Fibroblast of peridontal ligament (primary cell): ENCODE measurements around the gene GALNT17.
A peak's percentile ranks its signal among the peaks of the same experiment; 100 is the strongest.

ENCODE experiments used
- DNase-seq: peaks from one replicate; pipeline ENCODE4 v3.0.0-alpha.2; 2010; ENCODE audit errors: extremely low read depth

Gene GALNT17

DNA sequence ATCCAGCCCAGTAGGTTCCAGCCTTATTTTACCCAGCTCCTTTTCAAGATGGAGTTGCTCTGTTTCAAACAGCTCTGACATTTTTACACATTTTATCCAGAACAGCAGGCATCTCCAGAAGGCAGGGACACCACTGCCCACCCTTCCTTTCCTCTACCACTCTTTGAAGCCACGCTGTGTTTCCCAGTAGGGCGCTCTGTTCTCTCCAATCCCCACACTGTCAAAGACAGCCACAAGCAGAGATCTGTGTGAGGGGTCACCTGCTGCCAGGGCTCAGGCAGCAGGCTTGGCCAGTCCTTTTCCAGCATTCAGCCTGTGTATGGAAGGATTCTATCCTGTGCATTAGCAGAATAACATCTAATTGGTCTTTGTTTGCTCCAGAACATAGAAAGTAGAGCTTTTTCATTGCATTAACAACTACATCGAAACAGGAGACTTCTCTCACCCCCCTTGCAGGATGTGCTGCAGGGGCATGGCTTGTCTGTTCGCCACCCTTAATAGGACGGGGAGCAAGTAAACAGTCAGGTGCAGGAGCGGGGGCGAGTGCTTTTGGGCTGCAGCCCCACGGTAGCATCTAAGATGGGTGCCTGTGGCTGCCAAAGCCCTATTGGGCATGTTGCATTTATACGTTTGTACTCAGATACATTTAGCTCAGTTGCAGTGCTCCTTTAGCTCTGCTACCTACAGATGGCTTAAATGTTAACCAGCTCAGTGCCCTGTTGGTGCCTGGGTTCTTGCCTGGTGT lies 326.1 kb downstream of the GALNT17 start:
- DNase-seq: no peak

DNA sequence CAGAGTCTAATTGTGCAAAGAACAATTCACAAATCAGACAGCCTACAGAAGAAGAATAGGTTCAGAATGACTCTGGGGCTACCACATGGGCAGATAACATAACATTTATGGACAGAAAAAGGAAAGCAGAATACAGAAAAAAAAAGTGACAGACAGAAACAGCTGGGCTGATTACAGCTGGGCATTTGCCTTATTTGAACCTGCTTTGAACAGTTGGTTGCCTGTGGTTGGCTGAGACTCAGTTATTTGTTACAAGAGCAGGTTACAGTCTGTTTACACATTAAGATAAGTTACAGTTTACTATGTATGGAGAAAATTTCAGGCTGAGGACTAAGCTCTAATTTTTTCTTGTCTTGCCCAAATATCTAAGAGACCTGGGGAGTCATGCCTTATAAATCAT lies 327.2 kb downstream of the GALNT17 start:
- DNase-seq: no peak

DNA sequence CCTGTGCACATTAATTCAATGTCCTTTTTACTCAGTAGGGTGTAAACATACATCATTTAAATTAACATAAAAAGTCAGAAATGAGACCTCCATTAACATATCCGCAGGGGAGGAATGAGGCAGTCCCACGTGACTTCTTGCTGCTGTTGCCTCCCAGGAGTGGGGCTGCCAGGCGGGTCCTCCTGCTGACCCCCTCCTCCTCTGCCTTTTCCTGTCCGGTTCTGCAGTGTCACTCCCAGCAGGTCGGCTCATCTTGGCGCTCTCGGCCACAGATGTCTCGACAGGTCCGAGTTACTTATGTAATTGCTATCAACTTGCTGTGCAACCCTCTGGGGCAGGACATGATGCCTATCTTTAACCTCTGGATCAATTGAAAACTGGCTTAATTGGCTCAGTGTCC lies 329.6 kb downstream of the GALNT17 start:
- no peak for DNase-seq

DNA sequence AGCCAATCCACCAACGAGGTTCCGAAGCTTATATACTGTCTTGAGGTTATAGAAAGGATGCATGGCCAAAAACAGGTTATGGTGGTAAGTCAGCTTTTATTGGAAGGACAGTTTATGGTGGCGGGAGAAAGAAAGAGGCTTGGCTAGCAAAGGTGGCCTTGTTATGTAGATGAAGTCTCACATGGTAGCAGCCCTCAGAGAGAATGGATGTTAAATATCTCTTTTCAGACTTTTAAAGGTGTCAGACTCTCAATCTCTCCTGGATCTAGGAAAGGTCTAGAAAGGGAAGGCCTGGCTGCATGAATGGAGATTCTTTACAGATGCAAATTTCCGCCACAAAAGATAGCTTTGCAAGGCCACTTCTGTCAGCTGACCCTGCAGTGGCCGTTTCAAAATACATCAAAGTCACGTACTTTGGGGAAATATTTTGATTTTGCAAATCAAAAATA lies 333.8 kb downstream of the GALNT17 start:
- DNase-seq: no peak

DNA sequence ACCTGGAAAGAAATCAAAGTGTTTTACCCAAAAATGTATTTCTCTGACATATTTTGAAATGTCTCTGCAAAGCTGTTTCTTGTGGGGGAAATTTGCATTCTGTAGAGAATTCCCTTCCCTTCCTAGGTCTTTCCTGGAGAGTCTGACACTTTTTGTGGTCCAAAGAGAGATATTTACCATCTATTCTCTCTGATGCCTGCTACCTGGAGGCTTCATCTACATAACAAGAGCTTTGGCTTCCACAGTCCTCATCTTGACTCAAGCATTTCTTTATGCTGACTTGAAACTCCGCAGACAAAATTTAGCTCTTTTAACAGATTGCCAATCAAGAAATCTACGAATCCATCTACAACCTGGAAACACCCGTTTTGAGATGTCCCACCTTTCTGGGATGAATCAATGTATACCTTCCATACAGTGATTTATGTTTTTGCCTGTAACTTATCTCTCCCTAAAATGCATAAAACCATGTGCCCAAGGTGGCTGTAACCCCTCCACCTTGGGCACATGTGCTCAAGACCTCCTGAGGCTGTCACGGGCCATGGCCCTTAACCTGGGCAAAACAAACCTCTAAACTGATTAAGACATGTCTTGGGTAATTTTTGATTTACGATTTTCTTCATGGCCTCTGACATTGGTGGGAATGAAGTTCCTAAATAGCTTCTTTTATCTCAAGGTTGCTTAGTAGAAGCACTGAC lies 334.7 kb downstream of the GALNT17 start:
- DNase-seq: no peak

DNA sequence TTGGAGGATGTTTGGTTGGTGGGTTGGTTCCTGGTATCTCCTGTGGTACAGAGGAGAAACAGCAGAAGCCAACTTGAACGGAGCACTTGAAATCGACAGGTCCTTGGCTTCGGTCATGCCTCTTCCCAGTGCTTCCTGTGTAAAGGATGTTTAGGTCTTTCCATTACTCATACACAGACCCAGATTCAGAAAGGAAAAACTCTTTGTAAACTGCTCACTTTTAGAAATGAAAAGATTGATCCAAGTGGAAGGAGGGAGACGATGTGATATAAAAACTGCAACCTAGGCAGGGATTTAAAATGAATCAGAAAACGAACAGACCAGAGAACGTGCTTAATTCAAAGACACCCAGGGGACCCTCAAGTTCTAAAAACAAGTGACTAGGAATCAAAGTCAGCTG lies 338.4 kb downstream of the GALNT17 start:
- no peak for DNase-seq

DNA sequence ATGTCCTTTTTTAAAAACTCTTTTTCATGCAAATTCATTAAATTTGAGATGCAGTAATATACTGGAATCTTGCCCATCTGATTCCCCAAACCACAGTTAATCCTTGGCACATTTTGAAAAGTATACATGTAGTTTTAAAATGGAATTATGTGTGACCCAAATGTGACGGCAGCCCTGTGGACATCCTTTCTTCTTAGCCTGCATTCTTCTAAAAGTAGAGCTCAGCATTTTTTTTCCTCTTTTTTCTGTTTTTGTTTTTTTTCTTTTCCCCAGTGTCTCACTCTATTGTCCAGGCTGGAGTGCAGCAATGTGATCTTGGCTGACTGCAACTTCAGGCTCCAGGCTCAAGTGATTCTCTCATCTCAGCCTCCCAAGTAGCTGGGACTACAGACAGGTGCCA lies 338.9 kb downstream of the GALNT17 start:
- DNase-seq: no peak

DNA sequence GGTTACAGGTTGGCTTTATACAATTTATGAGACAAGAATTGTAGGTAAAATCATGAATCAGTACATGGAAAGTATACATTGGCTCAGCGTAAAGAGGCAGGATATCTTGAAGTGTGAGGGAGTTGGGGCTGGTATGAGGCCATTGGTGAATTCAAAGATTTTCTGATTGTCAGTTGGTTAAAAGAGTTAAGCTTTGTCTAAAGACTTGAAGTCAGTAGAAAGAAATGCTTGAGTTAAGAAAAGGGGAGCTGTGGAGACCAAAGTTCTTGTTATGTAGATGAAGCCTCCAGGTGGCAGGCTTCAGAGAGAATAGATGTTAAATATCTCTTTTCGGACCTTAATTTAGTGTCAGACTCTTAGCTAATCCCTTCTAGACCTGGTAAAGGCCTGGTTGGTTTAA lies 341.0 kb downstream of the GALNT17 start:
- DNase-seq: no peak

DNA sequence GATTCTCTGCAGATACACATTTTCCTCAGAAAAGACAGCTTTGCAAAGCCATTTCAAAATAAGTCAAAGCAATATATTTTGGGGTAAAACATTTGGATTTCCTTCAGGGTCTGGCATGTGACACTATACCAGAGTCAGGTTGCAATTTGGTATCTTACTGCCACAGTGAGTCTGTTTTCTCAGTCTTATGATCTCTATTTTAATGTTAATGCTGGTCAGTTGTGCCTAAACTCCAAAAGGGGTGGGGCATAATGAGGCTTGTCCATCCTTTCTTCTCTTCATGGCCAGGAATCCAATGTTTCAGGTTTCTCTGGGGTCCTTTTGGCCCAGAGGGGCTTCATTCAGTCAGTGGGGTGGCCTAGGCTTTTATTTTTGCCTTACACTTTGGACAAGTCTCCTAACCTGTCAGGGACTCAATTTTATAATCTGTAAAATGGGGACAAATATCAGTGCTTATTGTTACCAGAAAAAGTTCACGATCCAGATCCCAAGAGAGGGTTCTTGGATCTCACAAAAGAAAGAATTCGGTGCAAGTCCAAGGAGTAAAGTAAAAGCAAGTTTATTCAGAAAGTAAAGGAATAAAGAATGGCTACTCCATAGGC lies 341.5 kb downstream of the GALNT17 start:
- DNase-seq: no peak

DNA sequence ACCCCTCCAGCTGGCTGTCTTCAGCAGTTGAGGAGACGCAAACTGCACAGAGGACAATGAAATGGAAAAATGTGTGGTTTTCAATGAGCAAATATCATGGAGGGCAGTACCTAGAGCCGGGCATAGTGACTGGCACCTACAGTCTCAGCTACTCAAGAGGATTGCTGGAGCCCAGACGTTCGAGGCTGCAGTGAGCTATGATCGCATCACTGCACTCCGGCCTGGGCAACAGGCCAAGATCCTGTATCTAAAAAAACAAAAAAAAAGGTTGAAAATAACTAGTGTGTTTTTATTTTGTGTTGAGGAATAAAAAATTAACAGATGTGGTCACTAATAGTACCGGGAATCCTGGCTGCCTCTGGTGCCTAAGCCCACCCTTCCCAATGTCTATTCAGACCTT lies 345.5 kb downstream of the GALNT17 start:
- no peak for DNase-seq

DNA sequence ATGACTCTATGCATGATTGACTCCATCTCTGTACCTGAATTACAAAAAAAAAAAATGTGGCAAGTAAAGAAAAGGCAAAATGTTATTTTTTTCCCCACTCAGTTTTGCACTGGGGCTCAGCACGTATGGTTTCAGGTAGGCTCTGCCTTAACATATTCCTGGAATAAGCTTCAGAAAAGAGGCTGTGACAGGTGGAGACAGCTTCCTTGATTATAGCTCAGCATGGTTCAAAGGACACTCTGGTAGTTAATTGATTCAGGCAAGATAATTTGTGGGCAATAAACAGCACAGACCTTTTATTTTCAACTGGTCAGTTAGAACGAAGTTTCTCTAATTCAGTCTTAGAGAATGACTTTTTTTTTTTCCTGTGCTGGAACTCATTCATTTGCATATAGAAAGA lies 347.3 kb downstream of the GALNT17 start:
- DNase-seq: no peak

DNA sequence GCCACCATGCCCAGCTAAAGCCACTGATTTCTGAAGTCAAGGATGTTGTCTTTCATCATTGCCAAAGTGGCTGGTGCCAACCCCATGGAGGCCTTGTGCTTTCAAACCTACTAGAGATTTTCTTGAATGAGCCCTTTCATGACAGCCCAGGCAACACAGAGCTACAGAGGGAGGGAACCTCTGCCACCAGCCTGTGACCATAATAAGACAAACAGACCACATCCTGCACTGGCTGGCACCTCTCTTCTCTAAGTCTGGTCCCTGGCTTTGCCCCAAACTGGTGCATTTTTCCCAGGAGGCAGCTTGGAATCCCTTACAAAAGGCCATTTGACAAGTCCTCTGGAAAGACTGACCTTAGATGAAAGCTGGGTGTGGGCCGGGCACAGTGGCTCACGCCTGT lies 348.8 kb downstream of the GALNT17 start:
- DNase-seq: no peak

DNA sequence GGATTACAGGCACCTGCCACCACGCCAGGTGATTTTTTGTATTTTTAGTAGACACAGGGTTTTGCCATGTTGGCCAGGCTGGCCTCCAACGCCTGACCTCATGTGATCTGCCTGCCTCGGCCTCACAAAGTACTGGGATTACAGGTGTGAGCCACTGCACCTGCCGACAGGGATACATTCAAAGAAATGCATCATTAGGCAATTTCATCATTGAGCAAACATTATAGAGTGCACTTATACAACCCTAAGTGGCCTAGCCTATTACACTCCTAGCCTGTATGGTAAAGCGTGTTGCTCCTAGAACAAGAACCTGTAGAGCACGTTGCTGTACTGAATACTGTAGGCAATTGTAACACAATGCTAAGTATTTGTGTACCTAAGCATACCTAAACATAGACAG lies 350.3 kb downstream of the GALNT17 start:
- DNase-seq: no peak

DNA sequence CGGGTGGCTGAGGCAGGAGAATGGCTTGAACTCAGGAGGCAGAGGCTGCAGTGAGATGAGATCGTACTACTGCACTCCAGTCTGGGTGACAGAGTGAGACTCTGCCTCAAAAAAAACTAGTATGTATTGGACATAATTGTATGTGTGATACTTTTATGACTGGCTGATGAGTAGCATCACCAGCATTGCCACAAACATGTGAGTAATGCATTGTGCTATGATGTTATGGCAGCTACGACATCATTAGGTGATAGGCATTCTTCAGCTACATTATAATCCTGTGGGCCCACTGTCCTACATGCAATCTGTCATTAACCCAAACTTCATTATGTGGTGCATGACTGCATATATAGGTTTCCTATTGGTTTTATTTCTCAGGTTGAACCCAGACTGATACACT lies 352.4 kb downstream of the GALNT17 start:
- no peak for DNase-seq

DNA sequence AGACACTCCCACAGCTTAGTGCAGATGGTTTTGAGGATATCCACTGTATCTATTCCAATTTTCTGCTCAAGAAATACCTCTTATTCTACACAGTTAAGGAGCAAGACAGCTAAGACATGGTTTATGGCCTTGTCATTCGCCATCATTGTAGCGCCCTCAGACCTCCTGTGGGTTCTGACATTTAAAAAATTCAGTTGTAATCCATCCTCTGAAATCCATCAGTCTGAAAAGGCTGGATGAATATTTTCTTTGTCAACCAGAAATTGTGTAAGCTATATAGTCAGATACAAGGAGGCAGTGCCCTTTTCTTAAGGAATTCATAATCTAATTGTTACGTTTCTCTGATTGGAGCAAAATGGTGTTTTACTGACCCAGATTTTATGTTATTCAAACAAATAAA lies 353.6 kb downstream of the GALNT17 start:
- no peak for DNase-seq

DNA sequence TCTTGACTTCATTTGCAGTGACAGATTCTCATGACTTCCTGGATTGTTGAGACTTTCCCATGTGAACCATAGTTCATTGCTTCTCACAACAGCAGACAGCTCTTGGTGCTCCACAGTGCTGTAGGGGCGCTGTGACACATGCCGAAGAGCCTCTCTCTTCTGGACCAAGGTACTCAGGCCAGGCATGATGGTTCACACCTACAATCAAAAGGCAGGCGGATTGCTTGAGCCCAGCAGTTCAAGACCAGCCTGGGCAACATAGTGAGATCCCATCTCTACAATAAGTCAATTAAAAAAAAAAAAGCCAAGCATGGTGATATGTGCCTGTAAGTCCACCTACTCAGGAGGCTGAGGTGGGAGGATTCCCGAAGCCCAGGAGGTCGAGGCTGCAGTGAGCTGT lies 354.5 kb downstream of the GALNT17 start:
- DNase-seq: no peak

DNA sequence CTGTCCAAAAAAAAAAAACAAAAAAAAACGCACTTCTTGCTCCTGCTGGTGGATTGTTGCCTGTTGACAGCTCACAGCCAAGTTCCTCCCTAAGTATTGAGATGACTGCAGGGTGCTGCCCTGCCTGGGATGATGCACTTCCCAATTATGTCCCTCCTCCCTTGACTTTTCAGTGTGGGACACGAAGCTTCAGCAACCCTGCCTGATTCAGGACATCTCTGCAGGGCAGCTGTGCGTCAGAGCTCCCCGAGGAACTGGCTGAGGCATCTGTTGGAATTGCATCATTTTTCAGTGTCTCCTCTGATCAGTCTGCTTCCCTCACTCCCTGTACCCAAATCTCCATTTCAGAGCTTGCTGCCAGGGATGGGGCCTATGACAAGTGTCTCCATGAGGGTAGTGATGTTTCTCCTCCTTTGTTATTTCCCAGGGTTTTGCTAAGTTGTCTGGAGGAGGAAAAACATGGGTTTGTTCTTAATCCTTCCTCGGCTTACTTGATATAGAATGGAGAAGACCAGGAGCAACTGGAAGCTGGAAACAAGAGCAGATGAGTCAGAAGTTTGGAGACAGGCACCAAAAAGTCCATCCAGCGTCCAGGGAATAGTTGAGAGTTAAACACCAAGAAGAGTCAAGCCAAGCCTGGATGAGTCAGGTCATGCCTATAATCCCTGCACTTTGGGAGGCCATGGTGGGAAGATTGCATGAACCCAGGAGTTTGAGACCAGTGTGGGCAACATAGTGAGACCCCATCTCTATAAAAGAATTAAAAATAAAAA lies 355.1 kb downstream of the GALNT17 start:
- peak; percentile 46 for DNase-seq

DNA sequence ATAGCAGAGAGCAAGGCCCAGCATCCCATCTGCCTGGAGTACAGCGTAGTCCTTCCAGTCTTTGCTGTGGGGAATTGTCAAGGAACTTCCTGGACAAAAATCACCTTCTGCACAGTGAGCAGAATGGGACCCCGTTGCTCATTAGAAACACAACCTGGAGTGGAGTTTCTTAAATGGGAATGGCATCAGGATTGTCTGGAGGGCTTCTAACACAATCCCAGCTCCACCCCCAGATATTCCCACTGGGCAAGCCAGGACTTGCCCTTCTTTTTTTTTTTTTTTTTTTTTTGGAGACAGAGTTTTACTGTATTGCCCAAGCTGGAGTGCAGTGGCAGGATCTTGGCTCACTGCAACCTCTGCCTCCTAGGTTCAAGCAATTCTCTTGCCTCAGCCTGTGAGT lies 356.4 kb downstream of the GALNT17 start:
- peak; percentile 31 for DNase-seq

DNA sequence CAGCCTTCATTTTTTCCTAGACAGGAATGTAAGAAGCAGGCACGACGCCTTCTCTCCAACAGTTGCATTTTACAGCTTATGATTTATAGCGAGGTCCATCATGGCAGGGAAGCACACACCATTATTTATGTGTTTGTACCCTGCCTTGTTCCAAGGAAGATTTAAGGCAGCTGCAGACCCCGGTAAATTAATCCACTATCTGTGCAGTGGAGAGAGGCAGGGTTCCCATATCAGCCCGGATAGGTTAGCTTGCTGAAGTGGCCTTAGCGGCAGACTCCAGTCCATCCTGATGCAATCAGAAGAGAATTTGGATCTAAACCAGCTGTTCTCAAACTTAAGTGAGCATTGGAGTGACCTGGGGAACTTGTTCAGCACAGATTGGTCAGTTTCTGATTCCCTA lies 359.4 kb downstream of the GALNT17 start:
- no peak for DNase-seq

DNA sequence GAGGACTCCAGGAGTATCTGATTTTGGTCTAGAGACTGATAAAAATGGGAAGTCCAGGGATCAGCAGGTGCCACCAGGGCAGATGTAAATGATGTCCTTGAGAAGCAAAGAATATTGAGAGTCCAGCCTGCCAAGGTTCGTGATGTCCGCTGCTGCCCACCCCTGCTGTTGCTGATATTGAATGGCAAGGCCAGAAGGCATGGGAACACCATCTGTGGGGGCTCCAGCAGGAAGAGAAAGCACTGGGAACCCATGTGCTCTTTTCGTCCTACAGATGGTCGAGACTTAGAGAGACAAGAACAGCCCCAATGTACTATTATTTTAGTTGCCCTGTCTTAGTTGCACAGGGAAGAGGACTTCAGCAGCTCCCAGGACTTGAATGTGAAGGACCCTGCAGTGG lies 363.9 kb downstream of the GALNT17 start:
- no peak for DNase-seq

DNA sequence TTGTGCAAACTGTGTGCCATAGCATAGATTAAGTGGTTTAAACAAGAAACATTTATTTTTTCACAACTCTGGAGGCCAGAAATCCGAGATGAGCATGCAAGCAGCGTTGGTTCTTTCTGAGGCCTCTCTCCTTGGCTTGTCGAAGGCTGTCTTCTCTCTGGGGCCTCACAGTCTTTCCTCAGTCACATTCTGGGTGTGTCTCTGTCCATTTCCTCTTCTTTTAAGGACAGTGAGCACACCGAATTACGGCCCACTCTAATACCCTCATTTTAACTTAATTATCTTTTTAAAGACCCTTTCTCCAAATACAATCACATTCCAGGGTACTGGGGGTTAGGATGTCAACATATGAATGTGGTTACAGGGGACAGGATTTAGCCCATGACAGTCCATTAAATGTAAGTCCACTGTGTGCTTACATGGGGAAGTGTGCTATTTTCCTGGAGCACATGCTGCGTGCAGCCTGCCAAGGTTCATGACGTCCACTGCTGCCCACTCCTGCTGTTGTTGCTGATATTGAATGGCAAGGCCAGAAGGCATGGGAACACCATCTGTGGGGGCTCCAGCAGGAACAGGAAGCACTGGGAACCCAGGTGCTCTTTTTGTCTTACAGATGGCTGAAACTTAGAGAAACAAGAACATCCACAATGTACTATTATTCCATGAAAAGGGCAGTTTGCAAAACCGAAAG lies 365.5 kb downstream of the GALNT17 start:
- no peak for DNase-seq

DNA sequence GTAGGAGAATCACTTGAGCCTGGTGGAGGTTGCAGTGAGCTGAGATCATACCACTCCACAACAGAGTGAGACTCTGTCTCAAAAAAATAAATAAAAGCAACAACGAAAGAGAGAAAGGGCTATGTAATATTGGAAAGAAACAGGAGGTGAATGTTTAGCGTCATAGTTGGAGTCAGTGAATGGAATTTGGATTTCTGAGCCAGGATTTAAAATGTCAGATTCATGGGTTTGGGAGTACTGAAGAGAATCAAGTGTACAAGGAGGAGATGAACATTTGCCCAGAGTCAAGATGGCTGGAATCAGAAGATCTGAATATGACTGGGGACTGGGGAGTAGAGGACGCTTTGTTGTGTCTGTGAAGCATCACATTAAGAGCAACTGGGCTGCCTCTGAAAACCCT lies 366.4 kb downstream of the GALNT17 start:
- no peak for DNase-seq
